Measurements from ENCODE around the gene C4orf17.
A peak's percentile ranks its signal among the peaks of the same experiment; 100 is the strongest.

C4orf17 gene

GRCh38 chr4:99537674-99538073, 26.9 kb downstream of the C4orf17 start:
- DNase-seq (ENCODE audit: low spot score): no peak

- DNase-seq (ENCODE audit: low spot score): no peak
Observed at GRCh38 chr4:99540277-99540939, 29.6 kb downstream of the C4orf17 start.

GRCh38 chr4:99552872-99553271, 42.1 kb downstream of the C4orf17 start:
- no peak for DNase-seq (ENCODE audit: low spot score)

- DNase-seq (ENCODE audit: low spot score): peak; percentile 99
Observed at GRCh38 chr4:99563310-99564186, 52.7 kb downstream of the C4orf17 start, which contains the start of gene TRMT10A. TSS of gene TRMT10A (minus strand) at chr4:99564039. CDS start at chr4:99559338, 4,701 bp downstream.

GRCh38 chr4:99564921-99565320, 54.1 kb downstream of the C4orf17 start:
- no peak for DNase-seq (ENCODE audit: low spot score)

- DNase-seq (ENCODE audit: low spot score): no peak
Observed at GRCh38 chr4:99571883-99572282, 61.1 kb downstream of the C4orf17 start.

- no peak for DNase-seq (ENCODE audit: low spot score)
Observed at GRCh38 chr4:99572527-99573240, 61.9 kb downstream of the C4orf17 start.

- no peak for DNase-seq (ENCODE audit: low spot score)
Observed at GRCh38 chr4:99573735-99574368, 63.0 kb downstream of the C4orf17 start.

- DNase-seq (ENCODE audit: low spot score): no peak
Observed at GRCh38 chr4:99574530-99575324, 63.9 kb downstream of the C4orf17 start, which contains the start of gene MTTP. TSS of gene MTTP (plus strand) at chr4:99574824. CDS start at chr4:99574910, 86 bp downstream.

- DNase-seq (ENCODE audit: low spot score): no peak
Observed at GRCh38 chr4:99578714-99579113, 67.9 kb downstream of the C4orf17 start.

- DNase-seq (ENCODE audit: low spot score): no peak
Observed at GRCh38 chr4:99585516-99585915, 74.7 kb downstream of the C4orf17 start.

GRCh38 chr4:99586322-99586721, 75.5 kb downstream of the C4orf17 start:
- no peak for DNase-seq (ENCODE audit: low spot score)

GRCh38 chr4:99586797-99587196, 76.0 kb downstream of the C4orf17 start:
- DNase-seq (ENCODE audit: low spot score): no peak

GRCh38 chr4:99587309-99587708, 76.5 kb downstream of the C4orf17 start:
- DNase-seq (ENCODE audit: low spot score): no peak

GRCh38 chr4:99587803-99588202, 77.0 kb downstream of the C4orf17 start:
- no peak for DNase-seq (ENCODE audit: low spot score)

GRCh38 chr4:99591757-99592156, 80.9 kb downstream of the C4orf17 start:
- DNase-seq (ENCODE audit: low spot score): no peak

Measured in left forelimb (tissue), 1 donor.